Measurements from ENCODE around the gene CABP2.
"Not testable (repeated sequence)": the region's sequence is repeated elsewhere in the genome, so short reads cannot be mapped to it uniquely, and the experiment has no call there.

CABP2 gene

GRCh38 chr11:67484847-67485311 lies 38.4 kb downstream of the CABP2 start:
- no peak for TF ChIP-seq CTCF (IDR thresholded peaks at IDR 0.05; ENCODE audit: low read depth, low read length)
- DNase-seq (ENCODE audit: extremely low read depth, low read depth), result no peak

GRCh38 chr11:67483831-67484665 lies 39.2 kb downstream of the CABP2 start:
- no peak for DNase-seq (ENCODE audit: extremely low read depth, low read depth)
- TF ChIP-seq CTCF (IDR thresholded peaks at IDR 0.05; ENCODE audit: low read depth, low read length), result no peak

- TF ChIP-seq CTCF (IDR thresholded peaks at IDR 0.05; ENCODE audit: low read depth, low read length), result no peak; the same call in none of the 2 replicates
- peak; percentile 90 for DNase-seq (ENCODE audit: extremely low read depth, low read depth)
These were observed 40.1 kb downstream of the CABP2 start, which contains the start of gene AIP for GRCh38 chr11:67482827-67483798. Gene AIP (plus strand): TSS chr11:67483026. CDS start chr11:67483159, 133 bp downstream.

GRCh38 chr11:67482275-67482826 lies 40.9 kb downstream of the CABP2 start:
- DNase-seq (ENCODE audit: extremely low read depth, low read depth), result no peak
- no peak for TF ChIP-seq CTCF (IDR thresholded peaks at IDR 0.05; ENCODE audit: low read depth, low read length)

- not testable (repeated sequence) for DNase-seq (ENCODE audit: extremely low read depth, low read depth)
These were observed 45.7 kb downstream of the CABP2 start for GRCh38 chr11:67477344-67478050.

- DNase-seq (ENCODE audit: extremely low read depth, low read depth), result not testable (repeated sequence)
These were observed 46.6 kb downstream of the CABP2 start for GRCh38 chr11:67476692-67477091.

- no peak for DNase-seq (ENCODE audit: extremely low read depth, low read depth)
These were observed 50.4 kb downstream of the CABP2 start for GRCh38 chr11:67472882-67473281.

More at GRCh38 chr11:67472882-67473281, 50.4 kb downstream of the CABP2 start:
- TF ChIP-seq CTCF (IDR thresholded peaks at IDR 0.05; ENCODE audit: low read depth, low read length), result no peak

Data from AG09319 (cell line).